ENCODE data around the gene P2RY11.

The P2RY11 gene

GRCh38 chr19:10095622-10095947, 15.9 kb upstream of the P2RY11 start:
- Histone ChIP-seq H3K4me3 (ENCODE audit: low read depth in 1 of 2, low read length in 2 of 2) (peak overlapping the region in 1 of 2 donors; percentile 33), H3K4me1 (ENCODE audit: control insufficient read depth in 1 of 2, insufficient read depth in 2 of 2, low read length in 2 of 2) (peaks cover 0 to 12% of the 10 kb centered on the region in 2 donors)

GRCh38 chr19:10095948-10096614, 15.4 kb upstream of the P2RY11 start:
- H3K4me1 ChIP-seq (ENCODE audit: control insufficient read depth in 1 of 2, insufficient read depth in 2 of 2, low read length in 2 of 2), result peaks cover 0 to 12% of the 10 kb centered on the region in 2 donors
- peak overlapping the region; percentile 46 to 72 for H3K4me3 ChIP-seq (ENCODE audit: low read depth in 1 of 2, low read length in 2 of 2)
- peak overlapping the region; percentile 40 for H3K27ac ChIP-seq (ENCODE audit: low read length)
- no peaks in the 10 kb centered on the region for H3K9me3 ChIP-seq (ENCODE audit: control insufficient read depth in 1 of 2, low read length in 2 of 2)
- H3K36me3 ChIP-seq (ENCODE audit: control insufficient read depth in 1 of 2, insufficient read depth in 2 of 2, low read length in 2 of 2), result peaks cover 0 to 23% of the 10 kb centered on the region in 2 donors
- H3K27me3 ChIP-seq (ENCODE audit: low read depth, low read length), result no peaks in the 10 kb centered on the region

More at GRCh38 chr19:10095622-10095947, 15.9 kb upstream of the P2RY11 start:
- H3K27ac ChIP-seq (ENCODE audit: low read length), result peak overlapping the region; percentile 40
- H3K27me3 ChIP-seq (ENCODE audit: low read depth, low read length), result no peaks in the 10 kb centered on the region
- no peaks in the 10 kb centered on the region for H3K9me3 ChIP-seq (ENCODE audit: control insufficient read depth in 1 of 2, low read length in 2 of 2)
- peaks cover 0 to 28% of the 10 kb centered on the region in 2 donors for H3K36me3 ChIP-seq (ENCODE audit: control insufficient read depth in 1 of 2, insufficient read depth in 2 of 2, low read length in 2 of 2)

- no peak overlapping the region for H3K27ac ChIP-seq (ENCODE audit: low read length)
- peaks cover 0 to 20% of the 10 kb centered on the region in 2 donors for H3K36me3 ChIP-seq (ENCODE audit: control insufficient read depth in 1 of 2, insufficient read depth in 2 of 2, low read length in 2 of 2)
- peaks cover 0 to 12% of the 10 kb centered on the region in 2 donors for H3K4me1 ChIP-seq (ENCODE audit: control insufficient read depth in 1 of 2, insufficient read depth in 2 of 2, low read length in 2 of 2)
- H3K4me3 ChIP-seq (ENCODE audit: low read depth in 1 of 2, low read length in 2 of 2), result peak overlapping the region; percentile 46 to 72
- H3K9me3 ChIP-seq (ENCODE audit: control insufficient read depth in 1 of 2, low read length in 2 of 2), result no peaks in the 10 kb centered on the region
- no peaks in the 10 kb centered on the region for H3K27me3 ChIP-seq (ENCODE audit: low read depth, low read length)
Observed at GRCh38 chr19:10096615-10096963, 14.9 kb upstream of the P2RY11 start.

- Histone ChIP-seq H3K4me3 (ENCODE audit: low read depth in 1 of 2, low read length in 2 of 2) (no peak overlapping the region), H3K27me3 (ENCODE audit: low read depth, low read length) (no peaks in the 10 kb centered on the region), H3K9me3 (ENCODE audit: control insufficient read depth in 1 of 2, low read length in 2 of 2) (no peaks in the 10 kb centered on the region)
Observed at GRCh38 chr19:10100163-10100785, 11.2 kb upstream of the P2RY11 start.

GRCh38 chr19:10102787-10103236, 8.7 kb upstream of the P2RY11 start:
- Histone ChIP-seq H3K27ac (ENCODE audit: low read length) (no peak overlapping the region), H3K4me3 (ENCODE audit: low read depth in 1 of 2, low read length in 2 of 2) (no peak overlapping the region), H3K4me1 (ENCODE audit: control insufficient read depth in 1 of 2, insufficient read depth in 2 of 2, low read length in 2 of 2) (peaks cover 4 to 15% of the 10 kb centered on the region in 2 donors), H3K9me3 (ENCODE audit: control insufficient read depth in 1 of 2, low read length in 2 of 2) (no peaks in the 10 kb centered on the region), H3K27me3 (ENCODE audit: low read depth, low read length) (no peaks in the 10 kb centered on the region), H3K36me3 (ENCODE audit: control insufficient read depth in 1 of 2, insufficient read depth in 2 of 2, low read length in 2 of 2) (peaks cover 6 to 7% of the 10 kb centered on the region in 2 donors)

More at GRCh38 chr19:10100163-10100785, 11.2 kb upstream of the P2RY11 start:
- H3K36me3 ChIP-seq (ENCODE audit: control insufficient read depth in 1 of 2, insufficient read depth in 2 of 2, low read length in 2 of 2), result no peaks in the 10 kb centered on the region
- H3K27ac ChIP-seq (ENCODE audit: low read length), result no peak overlapping the region
- peaks cover 0 to 12% of the 10 kb centered on the region in 2 donors for H3K4me1 ChIP-seq (ENCODE audit: control insufficient read depth in 1 of 2, insufficient read depth in 2 of 2, low read length in 2 of 2)

GRCh38 chr19:10104130-10104513, 7.4 kb upstream of the P2RY11 start:
- no peak overlapping the region for H3K4me3 ChIP-seq (ENCODE audit: low read depth in 1 of 2, low read length in 2 of 2)
- H3K9me3 ChIP-seq (ENCODE audit: control insufficient read depth in 1 of 2, low read length in 2 of 2), result no peaks in the 10 kb centered on the region
- peaks cover 11 to 19% of the 10 kb centered on the region in 2 donors for H3K36me3 ChIP-seq (ENCODE audit: control insufficient read depth in 1 of 2, insufficient read depth in 2 of 2, low read length in 2 of 2)
- H3K27ac ChIP-seq (ENCODE audit: low read length), result no peak overlapping the region
- peaks cover 4 to 15% of the 10 kb centered on the region in 2 donors for H3K4me1 ChIP-seq (ENCODE audit: control insufficient read depth in 1 of 2, insufficient read depth in 2 of 2, low read length in 2 of 2)
- no peaks in the 10 kb centered on the region for H3K27me3 ChIP-seq (ENCODE audit: low read depth, low read length)

GRCh38 chr19:10104665-10105508, 6.6 kb upstream of the P2RY11 start:
- H3K27me3 ChIP-seq (ENCODE audit: low read depth, low read length), result no peaks in the 10 kb centered on the region
- H3K4me3 ChIP-seq (ENCODE audit: low read depth in 1 of 2, low read length in 2 of 2), result no peak overlapping the region
- H3K36me3 ChIP-seq (ENCODE audit: control insufficient read depth in 1 of 2, insufficient read depth in 2 of 2, low read length in 2 of 2), result peaks cover 17 to 27% of the 10 kb centered on the region in 2 donors
- H3K4me1 ChIP-seq (ENCODE audit: control insufficient read depth in 1 of 2, insufficient read depth in 2 of 2, low read length in 2 of 2), result peaks cover 4 to 15% of the 10 kb centered on the region in 2 donors
- peak overlapping the region; percentile 53 for H3K27ac ChIP-seq (ENCODE audit: low read length)
- H3K9me3 ChIP-seq (ENCODE audit: control insufficient read depth in 1 of 2, low read length in 2 of 2), result no peaks in the 10 kb centered on the region

GRCh38 chr19:10105509-10106099, 5.9 kb upstream of the P2RY11 start:
- Histone ChIP-seq H3K27ac (ENCODE audit: low read length) (peak overlapping the region; percentile 53), H3K27me3 (ENCODE audit: low read depth, low read length) (no peaks in the 10 kb centered on the region), H3K36me3 (ENCODE audit: control insufficient read depth in 1 of 2, insufficient read depth in 2 of 2, low read length in 2 of 2) (peaks cover 19 to 34% of the 10 kb centered on the region in 2 donors), H3K4me3 (ENCODE audit: low read depth in 1 of 2, low read length in 2 of 2) (peak overlapping the region; percentile 65 to 77), H3K4me1 (ENCODE audit: control insufficient read depth in 1 of 2, insufficient read depth in 2 of 2, low read length in 2 of 2) (peaks cover 4 to 15% of the 10 kb centered on the region in 2 donors), H3K9me3 (ENCODE audit: control insufficient read depth in 1 of 2, low read length in 2 of 2) (no peaks in the 10 kb centered on the region)

GRCh38 chr19:10106100-10106936, 5.2 kb upstream of the P2RY11 start, which contains the start of gene PPAN:
PPAN (plus strand) TSS chr19:10106362; CDS start chr19:10106395, 33 bp downstream.
- H3K4me3 ChIP-seq (ENCODE audit: low read depth in 1 of 2, low read length in 2 of 2), result peak within 1 kb of the TSS; percentile 65 to 77
- peaks cover 20 to 41% of the 10 kb centered on the region in 2 donors for H3K36me3 ChIP-seq (ENCODE audit: control insufficient read depth in 1 of 2, insufficient read depth in 2 of 2, low read length in 2 of 2)
- H3K9me3 ChIP-seq (ENCODE audit: control insufficient read depth in 1 of 2, low read length in 2 of 2), result no peaks in the 10 kb centered on the region
- peak within 1 kb of the TSS; percentile 53 for H3K27ac ChIP-seq (ENCODE audit: low read length)
- H3K4me1 ChIP-seq (ENCODE audit: control insufficient read depth in 1 of 2, insufficient read depth in 2 of 2, low read length in 2 of 2), result peaks cover 4 to 15% of the 10 kb centered on the region in 2 donors
- H3K27me3 ChIP-seq (ENCODE audit: low read depth, low read length), result no peaks in the 10 kb centered on the region

- Histone ChIP-seq H3K4me3 (ENCODE audit: low read depth in 1 of 2, low read length in 2 of 2) (peak overlapping the region; percentile 65 to 77), H3K27me3 (ENCODE audit: low read depth, low read length) (no peaks in the 10 kb centered on the region), H3K36me3 (ENCODE audit: control insufficient read depth in 1 of 2, insufficient read depth in 2 of 2, low read length in 2 of 2) (peaks cover 20 to 45% of the 10 kb centered on the region in 2 donors), H3K27ac (ENCODE audit: low read length) (no peak overlapping the region), H3K4me1 (ENCODE audit: control insufficient read depth in 1 of 2, insufficient read depth in 2 of 2, low read length in 2 of 2) (peaks cover 4 to 16% of the 10 kb centered on the region in 2 donors), H3K9me3 (ENCODE audit: control insufficient read depth in 1 of 2, low read length in 2 of 2) (no peaks in the 10 kb centered on the region)
Observed at GRCh38 chr19:10107254-10107653, 4.2 kb upstream of the P2RY11 start.
